Activated naive CD8-positive, alpha-beta T cell treated with anti-CD3 and anti-CD28 coated beads, Interleukin-2, amount 50 U/mL, for 24 hours (primary cell): ENCODE data around the gene ISCA2.

ENCODE experiments used
- ATAC-seq: fragments of 150-1000 bp; cut with Tn5 transposase; one replicate; pipeline ENCODE4 v1.10.0; 2021
- DNase-seq: peaks from one replicate; pipeline ENCODE4 v3.0.0; 2021
- H3K27ac Mint-ChIP-seq: one replicate; pipeline ENCODE4 v1.8.0; 2021; ENCODE audit warnings: mild to moderate bottlenecking, mixed read lengths
- H3K27me3 Mint-ChIP-seq: one replicate; pipeline ENCODE4 v1.8.0; 2021; ENCODE audit warnings: mixed read lengths
- H3K36me3 Mint-ChIP-seq: one replicate; pipeline ENCODE4 v1.8.0; 2021; ENCODE audit warnings: low read depth, mixed read lengths
- H3K4me1 Mint-ChIP-seq: one replicate; pipeline ENCODE4 v1.8.0; 2021; ENCODE audit warnings: mixed read lengths
- H3K4me3 Mint-ChIP-seq: one replicate; pipeline ENCODE4 v1.8.0; 2021; ENCODE audit warnings: mild to moderate bottlenecking, moderate library complexity, mixed read lengths
- H3K9me3 Mint-ChIP-seq: one replicate; pipeline ENCODE4 v1.8.0; 2021; ENCODE audit warnings: mixed read lengths

The ISCA2 gene

GRCh38 chr14:74474376-74474775 is 19.2 kb upstream of the ISCA2 start:
- Mint-ChIP-seq H3K27ac (no peak overlapping the region), H3K36me3 (peaks cover 6% of the 10 kb centered on the region), H3K4me3 (no peak overlapping the region), H3K9me3 (no peaks in the 10 kb centered on the region), H3K27me3 (no peaks in the 10 kb centered on the region), H3K4me1 (no peaks in the 10 kb centered on the region)
- ATAC-seq (no peak), DNase-seq (no peak)

DNA sequence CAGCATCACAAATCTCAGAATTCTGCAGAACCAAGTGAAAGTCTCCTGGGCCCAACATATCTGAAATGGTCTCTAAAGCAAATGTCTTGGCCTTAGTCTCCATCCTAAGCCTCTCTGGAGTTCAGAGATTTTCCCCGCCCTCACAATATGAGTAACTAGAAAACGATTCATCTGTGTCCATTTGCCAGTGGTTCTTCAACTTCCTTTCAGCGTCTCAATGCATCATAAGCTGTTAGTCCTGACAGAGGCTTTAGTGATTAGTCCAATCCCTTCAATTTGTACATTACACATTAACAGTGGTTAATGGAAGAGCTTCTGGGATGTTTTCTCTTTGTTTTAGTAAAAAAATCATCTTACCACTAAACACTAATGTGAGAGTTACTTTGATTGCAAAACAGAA is 17.9 kb upstream of the ISCA2 start:
- peaks cover 6% of the 10 kb centered on the region for H3K36me3 Mint-ChIP-seq
- no peaks in the 10 kb centered on the region for H3K9me3 Mint-ChIP-seq
- H3K27ac Mint-ChIP-seq = no peak overlapping the region
- ATAC-seq (peak; percentile 28), DNase-seq (no peak)
- no peaks in the 10 kb centered on the region for H3K27me3 Mint-ChIP-seq
- no peak overlapping the region for H3K4me3 Mint-ChIP-seq
- no peaks in the 10 kb centered on the region for H3K4me1 Mint-ChIP-seq

DNA sequence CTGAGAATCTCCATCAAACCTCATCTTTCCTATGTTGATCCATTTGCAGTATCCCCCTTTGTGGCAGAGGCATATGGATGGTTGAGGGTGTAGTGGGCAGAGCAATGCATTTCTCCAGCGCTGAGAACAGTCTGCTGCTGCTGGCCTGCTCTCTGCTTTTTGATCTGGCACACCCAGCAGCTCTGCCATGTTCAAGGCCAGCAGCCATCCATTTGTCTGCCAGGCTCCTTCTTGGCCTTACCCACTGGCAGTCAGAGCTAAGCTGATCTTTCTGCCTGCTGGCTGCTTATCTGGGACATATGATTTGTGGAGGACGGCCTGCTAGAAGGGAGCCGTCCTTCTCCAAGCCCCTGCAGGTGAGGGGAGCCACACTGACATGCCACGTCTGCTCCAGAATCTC is 17.5 kb upstream of the ISCA2 start:
- no peaks in the 10 kb centered on the region for H3K4me1 Mint-ChIP-seq
- no peak overlapping the region for H3K27ac Mint-ChIP-seq
- no peaks in the 10 kb centered on the region for H3K27me3 Mint-ChIP-seq
- peaks cover 6% of the 10 kb centered on the region for H3K36me3 Mint-ChIP-seq
- H3K9me3 Mint-ChIP-seq = no peaks in the 10 kb centered on the region
- no peak overlapping the region for H3K4me3 Mint-ChIP-seq
- DNase-seq (no peak), ATAC-seq (no peak)

GRCh38 chr14:74476607-74477006 is 17.0 kb upstream of the ISCA2 start:
- no peak for DNase-seq
- Mint-ChIP-seq H3K27me3 (no peaks in the 10 kb centered on the region), H3K36me3 (peaks cover 9% of the 10 kb centered on the region), H3K9me3 (no peaks in the 10 kb centered on the region), H3K4me3 (no peak overlapping the region), H3K4me1 (no peaks in the 10 kb centered on the region), H3K27ac (no peak overlapping the region)
- no peak for ATAC-seq

- Mint-ChIP-seq H3K27ac (no peak overlapping the region), H3K27me3 (no peaks in the 10 kb centered on the region), H3K4me3 (no peak overlapping the region), H3K4me1 (no peaks in the 10 kb centered on the region), H3K9me3 (no peaks in the 10 kb centered on the region), H3K36me3 (peaks cover 3% of the 10 kb centered on the region)
- ATAC-seq (no peak), DNase-seq (no peak)
These were observed 14.4 kb upstream of the ISCA2 start for GRCh38 chr14:74478996-74479635.

GRCh38 chr14:74480046-74480445 is 13.5 kb upstream of the ISCA2 start:
- DNase-seq = no peak
- no peaks in the 10 kb centered on the region for H3K9me3 Mint-ChIP-seq
- no peaks in the 10 kb centered on the region for H3K27me3 Mint-ChIP-seq
- H3K36me3 Mint-ChIP-seq = peaks cover 3% of the 10 kb centered on the region
- no peaks in the 10 kb centered on the region for H3K4me1 Mint-ChIP-seq
- H3K4me3 Mint-ChIP-seq = no peak overlapping the region
- H3K27ac Mint-ChIP-seq = no peak overlapping the region
- ATAC-seq = no peak

- Mint-ChIP-seq H3K4me1 (no peaks in the 10 kb centered on the region), H3K4me3 (no peak overlapping the region), H3K27me3 (no peaks in the 10 kb centered on the region), H3K36me3 (peaks cover 3% of the 10 kb centered on the region), H3K9me3 (no peaks in the 10 kb centered on the region), H3K27ac (no peak overlapping the region)
- ATAC-seq (no peak), DNase-seq (no peak)
These were observed 11.0 kb upstream of the ISCA2 start for GRCh38 chr14:74482571-74482970.

DNA sequence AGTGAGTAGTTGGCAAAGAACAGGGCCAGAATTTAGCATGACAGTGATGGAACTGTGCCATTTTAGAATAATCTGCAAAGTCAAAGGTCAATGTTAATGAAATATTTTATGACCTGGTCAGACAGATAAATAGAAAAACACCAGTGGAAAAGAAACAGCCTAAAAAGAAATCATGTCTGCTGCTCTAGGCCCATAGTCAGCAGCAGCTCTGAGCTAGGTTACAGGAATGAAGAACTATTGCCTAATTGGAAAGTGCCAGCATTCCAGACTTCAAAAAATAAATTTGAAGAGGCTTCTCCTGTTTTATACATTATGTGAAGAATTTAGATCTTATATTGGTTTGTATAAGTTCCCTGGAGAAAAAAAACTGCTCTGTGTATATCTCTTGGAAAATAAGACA is 10.2 kb upstream of the ISCA2 start:
- Mint-ChIP-seq H3K9me3 (no peaks in the 10 kb centered on the region), H3K36me3 (peaks cover 3% of the 10 kb centered on the region)
- DNase-seq = no peak

DNA sequence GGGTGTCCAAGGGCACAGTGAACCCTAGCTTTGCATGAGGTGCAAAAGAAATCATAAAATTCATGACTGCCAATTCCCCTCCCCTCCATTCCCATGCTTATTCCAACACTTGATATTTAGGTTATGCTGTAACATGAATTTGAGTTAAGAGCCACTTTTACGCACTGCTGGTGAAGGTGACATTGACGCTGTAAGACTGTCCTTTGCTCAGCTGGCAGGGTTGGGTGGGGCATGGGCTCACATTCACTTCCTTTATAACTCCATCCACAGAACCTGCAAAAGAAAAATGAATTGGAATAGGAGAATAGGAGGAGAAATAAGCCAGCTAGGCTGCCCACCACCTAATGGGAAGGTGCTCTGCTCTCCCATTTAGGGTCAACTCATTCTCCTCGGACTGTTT is 7.4 kb upstream of the ISCA2 start:
- DNase-seq = no peak
- peaks cover 3% of the 10 kb centered on the region for H3K36me3 Mint-ChIP-seq
- no peaks in the 10 kb centered on the region for H3K9me3 Mint-ChIP-seq
- no peak for ATAC-seq
- no peak overlapping the region for H3K27ac Mint-ChIP-seq
- H3K4me1 Mint-ChIP-seq = peaks cover 11% of the 10 kb centered on the region
- no peak overlapping the region for H3K4me3 Mint-ChIP-seq
- H3K27me3 Mint-ChIP-seq = no peaks in the 10 kb centered on the region

More for the DNA sequence above, 10.2 kb upstream of the ISCA2 start:
- Mint-ChIP-seq H3K27me3 (no peaks in the 10 kb centered on the region), H3K27ac (no peak overlapping the region), H3K4me1 (no peaks in the 10 kb centered on the region), H3K4me3 (no peak overlapping the region)
- no peak for ATAC-seq

DNA sequence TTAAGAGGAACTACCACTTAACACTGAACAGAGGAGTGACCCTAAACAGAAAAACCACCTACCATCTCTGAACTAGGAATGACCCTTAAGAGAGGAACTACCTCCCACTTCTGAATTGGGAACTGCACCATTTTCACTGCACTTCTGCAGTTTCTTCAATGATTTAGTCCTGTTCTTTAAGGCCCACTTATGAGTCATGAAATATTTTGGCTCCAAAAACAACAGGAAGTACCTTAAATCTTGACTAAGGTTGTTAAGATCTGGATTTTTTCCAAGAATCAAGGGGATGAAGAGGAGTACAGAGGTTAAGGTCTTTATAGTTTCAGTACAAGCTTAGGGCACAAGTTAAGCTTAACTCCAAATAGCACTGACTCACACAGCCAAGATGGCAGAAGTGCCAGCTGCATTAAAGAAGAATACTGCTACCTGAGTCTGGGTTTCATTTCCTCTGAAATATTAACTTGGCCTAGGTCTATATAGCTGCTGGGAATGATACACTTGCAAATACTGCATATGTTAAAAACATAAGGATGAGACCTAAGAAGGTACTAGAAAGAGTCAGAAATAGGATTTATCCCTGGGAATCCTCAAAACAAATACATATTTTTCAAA is 4.7 kb upstream of the ISCA2 start:
- no peaks in the 10 kb centered on the region for H3K27me3 Mint-ChIP-seq
- no peak overlapping the region for H3K4me3 Mint-ChIP-seq
- DNase-seq = no peak
- ATAC-seq = no peak
- H3K36me3 Mint-ChIP-seq = no peaks in the 10 kb centered on the region
- no peaks in the 10 kb centered on the region for H3K9me3 Mint-ChIP-seq
- H3K4me1 Mint-ChIP-seq = peaks cover 15% of the 10 kb centered on the region
- peak overlapping the region; percentile 46 for H3K27ac Mint-ChIP-seq

GRCh38 chr14:74490486-74490885 is 3.1 kb upstream of the ISCA2 start:
- H3K27ac Mint-ChIP-seq = no peak overlapping the region
- H3K9me3 Mint-ChIP-seq = no peaks in the 10 kb centered on the region

DNA sequence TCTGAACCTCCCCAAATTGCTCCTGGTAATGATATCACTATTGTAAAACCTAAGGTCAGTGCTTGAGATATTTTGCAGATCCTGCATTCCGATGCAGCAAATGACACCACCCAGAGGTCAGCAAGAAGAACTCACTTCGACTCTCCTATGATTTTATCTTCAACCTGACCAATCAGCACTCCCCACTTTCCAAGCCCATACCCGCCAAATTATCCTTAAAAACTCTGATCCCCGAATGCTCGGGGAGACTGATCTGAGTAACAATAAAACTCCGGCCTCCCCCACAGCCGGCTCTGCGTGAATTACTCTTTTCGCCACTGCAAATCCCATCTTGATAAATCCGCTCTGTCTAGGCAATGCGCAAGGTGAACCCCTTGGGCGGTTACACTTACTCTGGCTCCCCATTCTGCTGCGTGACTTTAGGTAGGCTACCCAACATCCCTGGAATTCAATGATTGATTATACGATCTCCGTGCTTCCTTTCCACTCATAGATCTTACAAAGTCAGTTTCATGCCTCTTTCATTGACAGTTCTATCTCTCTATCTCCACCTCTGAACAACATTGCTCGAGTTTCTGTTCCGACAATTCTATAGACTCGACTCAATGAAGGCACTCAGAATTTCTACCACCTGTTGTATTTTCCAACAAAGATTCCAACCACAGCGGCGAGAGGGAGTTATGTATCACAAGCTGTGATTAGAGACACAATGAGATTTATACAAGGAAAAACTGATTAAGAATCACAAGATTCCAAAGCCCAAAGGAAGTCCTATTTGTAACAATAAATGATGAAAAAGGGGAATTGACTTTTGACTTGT is 1.4 kb upstream of the ISCA2 start:
- ATAC-seq (no peak), DNase-seq (no peak)
- peaks cover 34% of the 10 kb centered on the region for H3K4me1 Mint-ChIP-seq
- H3K4me3 Mint-ChIP-seq = no peak overlapping the region
- H3K27me3 Mint-ChIP-seq = no peaks in the 10 kb centered on the region
- no peaks in the 10 kb centered on the region for H3K9me3 Mint-ChIP-seq
- no peak overlapping the region for H3K27ac Mint-ChIP-seq
- peaks cover 2% of the 10 kb centered on the region for H3K36me3 Mint-ChIP-seq

More at GRCh38 chr14:74490486-74490885, 3.1 kb upstream of the ISCA2 start:
- DNase-seq = no peak
- peaks cover 29% of the 10 kb centered on the region for H3K4me1 Mint-ChIP-seq
- H3K27me3 Mint-ChIP-seq = no peaks in the 10 kb centered on the region
- no peak overlapping the region for H3K4me3 Mint-ChIP-seq
- H3K36me3 Mint-ChIP-seq = no peaks in the 10 kb centered on the region
- no peak for ATAC-seq

GRCh38 chr14:74492776-74493342 is 706 bp upstream of the ISCA2 start, which contains the start of gene NPC2:
TSS of gene NPC2 (minus strand) at chr14:74493305. CDS start at chr14:74493274, 31 bp downstream.
- H3K4me3 Mint-ChIP-seq = no peak within 1 kb of the TSS
- DNase-seq (no peak), ATAC-seq (no peak)
- no peaks in the 10 kb centered on the region for H3K9me3 Mint-ChIP-seq
- peak within 1 kb of the TSS; percentile 90 for H3K27ac Mint-ChIP-seq
- no peaks in the 10 kb centered on the region for H3K27me3 Mint-ChIP-seq
- H3K36me3 Mint-ChIP-seq = peaks cover 2% of the 10 kb centered on the region
- H3K4me1 Mint-ChIP-seq = peaks cover 34% of the 10 kb centered on the region

GRCh38 chr14:74495356-74495755 is 1.8 kb downstream of the ISCA2 start:
- peak overlapping the region; percentile 90 for H3K27ac Mint-ChIP-seq

More at GRCh38 chr14:74495356-74495755, 1.8 kb downstream of the ISCA2 start:
- Mint-ChIP-seq H3K36me3 (peaks cover 3% of the 10 kb centered on the region), H3K4me3 (no peak overlapping the region), H3K27me3 (no peaks in the 10 kb centered on the region), H3K9me3 (no peaks in the 10 kb centered on the region), H3K4me1 (peaks cover 24% of the 10 kb centered on the region)
- no peak for ATAC-seq
- no peak for DNase-seq
